Ishikawa (cell line): ENCODE results near the gene ZMYND15.

Source experiments
- CEBPB ChIP-seq: IDR thresholded peaks from 2 replicates; pipeline ENCODE4 v1.6.1; 2012
- CREB1 ChIP-seq: IDR thresholded peaks from 2 replicates; pipeline ENCODE4 v1.6.1; 2012; ENCODE audit warnings: low read depth
- EGR1 ChIP-seq: IDR thresholded peaks from 2 replicates; pipeline ENCODE4 v1.6.1; 2012
- EP300 ChIP-seq: IDR thresholded peaks from 2 replicates; pipeline ENCODE4 v1.6.1; 2012; ENCODE audit warnings: borderline replicate concordance
- FOXM1 ChIP-seq: IDR thresholded peaks from 2 replicates; pipeline ENCODE4 v1.6.1; 2012; ENCODE audit warnings: low read depth, borderline replicate concordance
- NFIC ChIP-seq: IDR thresholded peaks from 2 replicates; pipeline ENCODE4 v1.6.1; 2012
- RAD21 ChIP-seq: IDR thresholded peaks from 2 replicates; pipeline ENCODE4 v1.6.1; 2012; ENCODE audit warnings: low read depth
- TAF1 ChIP-seq: IDR thresholded peaks from 2 replicates; pipeline ENCODE4 v1.6.1; 2012; ENCODE audit warnings: low read depth, mild to moderate bottlenecking
- TCF12 ChIP-seq: IDR thresholded peaks from 2 replicates; pipeline ENCODE4 v1.6.1; 2012; ENCODE audit warnings: low read depth
- TEAD4 ChIP-seq: IDR thresholded peaks from 2 replicates; pipeline ENCODE4 v1.6.1; 2012
- YY1 ChIP-seq: IDR thresholded peaks from 2 replicates; pipeline ENCODE4 v1.6.1; 2012; ENCODE audit warnings: low read depth
- ZBTB7A ChIP-seq: IDR thresholded peaks from 2 replicates; pipeline ENCODE4 v1.6.1; 2012; ENCODE audit warnings: low read depth
- TF ChIP-seq, protein P1 (sequence below): IDR thresholded peaks from 2 replicates; pipeline ENCODE4 v1.6.1; 2012; ENCODE audit warnings: low read depth, mild to moderate bottlenecking
- TF ChIP-seq, protein P2 (sequence below): IDR thresholded peaks from 2 replicates; pipeline ENCODE4 v1.6.1; 2012
- TF ChIP-seq, protein P3 (sequence below): IDR thresholded peaks from 2 replicates; pipeline ENCODE4 v1.6.1; 2012

ZMYND15 gene

DNA sequence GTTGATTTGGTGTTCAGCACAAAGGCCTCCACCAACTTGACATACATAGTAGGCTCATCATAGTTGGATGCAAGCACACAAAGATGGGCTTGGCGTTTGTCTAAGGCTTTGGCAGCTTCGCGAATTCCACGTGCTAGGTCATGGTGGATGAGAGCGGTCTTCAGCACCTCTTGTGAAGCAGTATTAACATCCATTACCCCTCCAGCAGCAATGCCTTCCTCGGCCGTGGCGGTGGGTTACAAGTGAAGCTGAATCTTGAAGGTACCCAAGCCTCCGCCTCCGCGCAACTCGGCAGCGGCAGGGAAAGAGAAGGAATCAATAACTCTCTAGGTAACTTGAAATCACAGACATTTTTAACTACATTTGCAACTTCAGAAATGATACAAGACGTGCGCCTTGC, 34.6 kb upstream of the ZMYND15 start:
- TF ChIP-seq CEBPB (no peak), EP300 (no peak), TAF1 (no peak), TCF12 (no peak), YY1 (no peak), NFIC (no peak), EGR1 (no peak), FOXM1 (no peak), RAD21 (no peak)
- TF ChIP-seq, protein P1, sequence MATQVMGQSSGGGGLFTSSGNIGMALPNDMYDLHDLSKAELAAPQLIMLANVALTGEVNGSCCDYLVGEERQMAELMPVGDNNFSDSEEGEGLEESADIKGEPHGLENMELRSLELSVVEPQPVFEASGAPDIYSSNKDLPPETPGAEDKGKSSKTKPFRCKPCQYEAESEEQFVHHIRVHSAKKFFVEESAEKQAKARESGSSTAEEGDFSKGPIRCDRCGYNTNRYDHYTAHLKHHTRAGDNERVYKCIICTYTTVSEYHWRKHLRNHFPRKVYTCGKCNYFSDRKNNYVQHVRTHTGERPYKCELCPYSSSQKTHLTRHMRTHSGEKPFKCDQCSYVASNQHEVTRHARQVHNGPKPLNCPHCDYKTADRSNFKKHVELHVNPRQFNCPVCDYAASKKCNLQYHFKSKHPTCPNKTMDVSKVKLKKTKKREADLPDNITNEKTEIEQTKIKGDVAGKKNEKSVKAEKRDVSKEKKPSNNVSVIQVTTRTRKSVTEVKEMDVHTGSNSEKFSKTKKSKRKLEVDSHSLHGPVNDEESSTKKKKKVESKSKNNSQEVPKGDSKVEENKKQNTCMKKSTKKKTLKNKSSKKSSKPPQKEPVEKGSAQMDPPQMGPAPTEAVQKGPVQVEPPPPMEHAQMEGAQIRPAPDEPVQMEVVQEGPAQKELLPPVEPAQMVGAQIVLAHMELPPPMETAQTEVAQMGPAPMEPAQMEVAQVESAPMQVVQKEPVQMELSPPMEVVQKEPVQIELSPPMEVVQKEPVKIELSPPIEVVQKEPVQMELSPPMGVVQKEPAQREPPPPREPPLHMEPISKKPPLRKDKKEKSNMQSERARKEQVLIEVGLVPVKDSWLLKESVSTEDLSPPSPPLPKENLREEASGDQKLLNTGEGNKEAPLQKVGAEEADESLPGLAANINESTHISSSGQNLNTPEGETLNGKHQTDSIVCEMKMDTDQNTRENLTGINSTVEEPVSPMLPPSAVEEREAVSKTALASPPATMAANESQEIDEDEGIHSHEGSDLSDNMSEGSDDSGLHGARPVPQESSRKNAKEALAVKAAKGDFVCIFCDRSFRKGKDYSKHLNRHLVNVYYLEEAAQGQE, result no peak
- TF ChIP-seq, protein P2, sequence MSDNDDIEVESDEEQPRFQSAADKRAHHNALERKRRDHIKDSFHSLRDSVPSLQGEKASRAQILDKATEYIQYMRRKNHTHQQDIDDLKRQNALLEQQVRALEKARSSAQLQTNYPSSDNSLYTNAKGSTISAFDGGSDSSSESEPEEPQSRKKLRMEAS, result no peak

DNA sequence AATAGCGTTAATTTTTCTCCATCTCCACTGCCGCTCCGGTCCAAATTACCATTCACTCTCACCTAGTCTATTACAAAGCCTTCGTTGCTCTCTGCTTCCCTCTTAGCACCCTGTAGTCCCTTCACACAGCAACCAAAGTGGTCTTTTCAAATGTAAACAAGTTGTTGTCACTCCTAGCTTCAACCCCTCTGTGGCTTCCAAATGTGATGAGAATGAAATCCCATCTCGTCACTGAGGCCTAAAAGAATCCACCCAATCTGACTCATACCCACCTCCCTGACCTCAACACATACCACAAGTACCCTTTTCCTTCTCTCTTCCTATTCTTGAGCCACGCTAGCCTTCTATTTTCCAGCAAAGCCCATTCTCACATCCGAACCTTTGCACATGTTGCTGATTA, 33.5 kb upstream of the ZMYND15 start:
- TF ChIP-seq EP300 (no peak), TEAD4 (no peak), EGR1 (no peak), NFIC (no peak), CREB1 (no peak), FOXM1 (no peak)

DNA sequence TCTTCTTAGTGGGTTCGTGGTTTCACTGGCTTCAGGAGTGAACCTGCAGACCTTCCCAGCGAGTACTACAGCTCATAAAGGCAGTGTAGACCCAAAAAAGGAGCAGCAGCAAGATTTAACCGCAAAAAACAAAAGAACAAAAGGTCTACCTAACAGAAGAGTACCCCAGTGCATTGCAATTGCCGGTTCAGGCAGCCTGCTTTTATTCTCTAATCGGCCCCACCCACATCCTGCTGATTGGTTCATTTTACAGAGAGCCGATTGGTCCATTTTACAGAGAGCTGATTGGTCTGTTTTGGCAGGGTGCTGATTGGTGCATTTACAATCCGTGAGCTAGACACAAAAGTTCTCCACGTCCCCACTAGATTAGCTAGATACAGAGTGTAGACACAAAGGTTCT, 31.2 kb upstream of the ZMYND15 start:
- no peak for TF ChIP-seq RAD21
- no peak for TF ChIP-seq NFIC
- TF ChIP-seq, protein P2, result no peak
- no peak for TF ChIP-seq ZBTB7A
- TF ChIP-seq CREB1, result no peak
- TF ChIP-seq FOXM1, result no peak
- TF ChIP-seq TCF12, result no peak
- TF ChIP-seq CEBPB, result no peak
- TF ChIP-seq EGR1, result no peak
- TF ChIP-seq YY1, result no peak

DNA sequence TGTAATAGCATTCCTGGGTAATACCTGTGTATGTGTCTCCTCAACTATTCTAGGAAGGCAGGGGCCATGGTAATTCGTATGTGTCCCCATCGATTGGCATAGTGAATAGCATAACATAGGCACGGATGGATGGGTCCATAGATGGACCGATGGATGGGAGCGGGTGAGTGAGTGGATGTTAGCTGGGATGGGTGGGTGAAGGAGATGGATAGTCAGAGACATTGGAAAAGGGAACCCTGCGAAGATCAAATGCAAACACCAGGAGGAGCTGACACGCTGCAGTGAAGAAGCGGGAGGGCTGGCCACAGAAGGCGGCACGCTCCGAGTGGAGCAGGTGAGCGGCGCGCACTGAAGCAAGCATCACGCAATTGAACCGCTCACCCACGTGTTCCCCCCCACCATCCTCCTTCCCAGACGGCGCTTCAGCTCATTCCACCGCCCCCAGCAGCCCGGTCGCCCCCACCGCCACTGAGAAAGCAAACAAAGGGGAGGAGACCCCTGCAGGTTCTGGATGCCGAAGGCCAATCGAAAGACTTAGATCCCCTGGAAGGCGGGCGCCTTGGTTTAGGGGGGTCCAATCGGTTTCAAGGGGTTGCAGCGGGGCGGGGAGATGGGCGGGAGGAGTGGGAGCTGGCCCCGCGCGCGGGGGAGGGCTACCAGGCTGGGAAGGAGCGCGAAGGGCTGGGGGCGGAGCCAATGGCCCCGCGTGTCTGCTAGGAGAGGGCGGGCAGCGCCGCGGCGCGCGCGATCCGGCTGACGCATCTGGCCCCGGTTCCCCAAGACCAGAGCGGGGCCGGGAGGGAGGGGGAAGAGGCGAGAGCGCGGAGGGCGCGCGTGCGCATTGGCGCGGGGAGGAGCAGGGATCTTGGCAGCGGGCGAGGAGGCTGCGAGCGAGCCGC, 29.6 kb upstream of the ZMYND15 start, which contains the start of gene ARRB2:
ARRB2 (plus strand) TSS at position 839 of the 899 bp plus-strand sequence. CDS start 90 bp downstream, outside the sequence.
- TF ChIP-seq RAD21 (peak; percentile 52; the same call in 1 of the 2 replicates), CREB1 (no peak), TAF1 (peak; percentile 29; the same call in 1 of the 2 replicates), NFIC (no peak), EP300 (0 out of 2 replicates have a peak, but pooled peaks have one; percentile 1), TEAD4 (peak; percentile 62), TCF12 (no peak)
- TF ChIP-seq, protein P3, sequence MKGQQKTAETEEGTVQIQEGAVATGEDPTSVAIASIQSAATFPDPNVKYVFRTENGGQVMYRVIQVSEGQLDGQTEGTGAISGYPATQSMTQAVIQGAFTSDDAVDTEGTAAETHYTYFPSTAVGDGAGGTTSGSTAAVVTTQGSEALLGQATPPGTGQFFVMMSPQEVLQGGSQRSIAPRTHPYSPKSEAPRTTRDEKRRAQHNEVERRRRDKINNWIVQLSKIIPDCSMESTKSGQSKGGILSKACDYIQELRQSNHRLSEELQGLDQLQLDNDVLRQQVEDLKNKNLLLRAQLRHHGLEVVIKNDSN, result peak; percentile 67; the same call in 1 of the 2 replicates
- TF ChIP-seq, protein P2, result peak; percentile 88
- TF ChIP-seq, protein P1, result no peak

DNA sequence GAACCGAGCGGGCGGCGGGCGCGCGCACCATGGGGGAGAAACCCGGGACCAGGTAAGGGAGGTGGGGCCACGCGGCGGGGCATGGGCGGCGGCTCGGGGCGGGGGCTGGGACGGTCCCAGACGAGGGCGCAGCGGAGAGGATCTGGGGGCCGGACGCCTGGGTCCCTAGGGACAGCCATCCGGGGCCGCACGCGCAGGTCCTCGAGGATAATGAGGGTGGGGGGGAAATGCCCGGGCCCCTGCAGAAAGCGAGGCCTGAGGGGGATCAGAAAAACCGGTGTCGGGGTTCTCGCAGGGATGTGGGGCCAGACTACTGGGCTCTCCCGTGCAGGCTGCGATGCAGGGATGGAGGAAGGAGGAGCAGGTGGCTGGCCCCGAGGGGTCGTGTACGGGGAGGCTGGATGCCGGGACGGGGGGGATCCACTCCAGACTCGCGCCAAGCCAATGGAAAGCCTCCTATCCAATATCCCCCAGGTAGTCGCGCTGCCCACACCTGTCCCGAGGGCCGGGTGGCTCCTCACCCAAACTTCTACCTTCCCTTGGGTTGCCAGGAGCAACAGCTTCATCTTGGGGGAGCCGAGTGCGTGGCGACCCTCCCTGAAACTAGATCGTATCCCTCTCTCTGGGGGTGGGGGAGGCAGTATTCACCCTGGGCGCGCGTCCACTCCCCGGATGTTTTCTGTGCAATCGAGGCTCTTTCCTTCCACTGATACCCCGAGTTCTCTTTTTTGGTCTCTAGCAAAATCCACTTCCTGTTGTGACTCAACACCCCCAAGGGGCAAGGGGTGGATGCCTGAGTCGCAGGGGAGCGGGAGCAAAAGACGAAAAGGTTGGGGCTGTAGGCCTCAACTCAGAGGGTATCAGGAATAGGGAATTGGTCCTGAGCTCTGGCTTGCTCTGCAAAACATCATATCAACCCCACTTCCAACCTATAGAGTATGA, 28.7 kb upstream of the ZMYND15 start:
- 0 out of 2 replicates have a peak, but pooled peaks have one; percentile 4 for TF ChIP-seq EP300
- TF ChIP-seq, protein P1, result no peak
